Measurements from ENCODE around the gene SCG2.

The SCG2 gene

DNA sequence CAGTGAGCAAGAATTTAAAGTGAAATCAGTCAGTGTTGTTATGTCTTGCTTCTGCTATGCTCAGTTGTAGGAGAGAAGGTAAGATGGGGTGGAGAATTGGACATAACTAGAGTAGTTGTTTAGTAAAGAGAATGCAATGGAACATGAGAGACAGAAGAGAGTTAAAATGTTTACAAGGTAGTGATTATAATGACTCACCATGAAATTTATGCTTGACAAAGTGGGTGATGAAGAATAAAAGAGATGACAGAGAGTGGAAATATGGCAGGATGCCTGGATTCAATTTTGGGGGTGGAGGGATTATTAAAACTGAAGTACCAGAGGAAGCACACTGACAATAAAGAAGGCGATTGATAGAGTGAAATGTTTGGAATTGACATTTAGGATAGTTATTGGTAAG lies 10.6 kb downstream of the SCG2 start:
- Histone ChIP-seq H3K79me2 (ENCODE audit: insufficient read depth, low read length) (no peaks in the 10 kb centered on the region), H3K27ac (ENCODE audit: low read length) (no peak overlapping the region), H3K27me3 (ENCODE audit: insufficient read depth, low read length, poor library complexity) (no peaks in the 10 kb centered on the region), H2AFZ (ENCODE audit: low read depth, low read length) (no peak overlapping the region), H3K36me3 (ENCODE audit: insufficient read depth, low read length) (no peaks in the 10 kb centered on the region), H3K9me3 (ENCODE audit: insufficient read depth, low read length, severe bottlenecking) (no peaks in the 10 kb centered on the region), H4K20me1 (ENCODE audit: insufficient read depth, low read length) (no peaks in the 10 kb centered on the region), H3K9ac (ENCODE audit: low read depth, low read length) (no peak overlapping the region), H3K4me2 (ENCODE audit: insufficient read depth, low read length) (no peak overlapping the region), H3K4me3 (ENCODE audit: low read depth in 1 of 2, low read length in 2 of 2) (no peak overlapping the region), H3K4me1 (ENCODE audit: insufficient read depth, low read length) (no peaks in the 10 kb centered on the region)
- DNase-seq = no peak
- no peak for ATAC-seq (ENCODE audit: insufficient read depth, low read depth)
- TF ChIP-seq EZH2 (IDR thresholded peaks at IDR 0.05; ENCODE audit: borderline replicate concordance, low read depth, low read length, severe bottlenecking) = no peak
- TF ChIP-seq, protein P1, sequence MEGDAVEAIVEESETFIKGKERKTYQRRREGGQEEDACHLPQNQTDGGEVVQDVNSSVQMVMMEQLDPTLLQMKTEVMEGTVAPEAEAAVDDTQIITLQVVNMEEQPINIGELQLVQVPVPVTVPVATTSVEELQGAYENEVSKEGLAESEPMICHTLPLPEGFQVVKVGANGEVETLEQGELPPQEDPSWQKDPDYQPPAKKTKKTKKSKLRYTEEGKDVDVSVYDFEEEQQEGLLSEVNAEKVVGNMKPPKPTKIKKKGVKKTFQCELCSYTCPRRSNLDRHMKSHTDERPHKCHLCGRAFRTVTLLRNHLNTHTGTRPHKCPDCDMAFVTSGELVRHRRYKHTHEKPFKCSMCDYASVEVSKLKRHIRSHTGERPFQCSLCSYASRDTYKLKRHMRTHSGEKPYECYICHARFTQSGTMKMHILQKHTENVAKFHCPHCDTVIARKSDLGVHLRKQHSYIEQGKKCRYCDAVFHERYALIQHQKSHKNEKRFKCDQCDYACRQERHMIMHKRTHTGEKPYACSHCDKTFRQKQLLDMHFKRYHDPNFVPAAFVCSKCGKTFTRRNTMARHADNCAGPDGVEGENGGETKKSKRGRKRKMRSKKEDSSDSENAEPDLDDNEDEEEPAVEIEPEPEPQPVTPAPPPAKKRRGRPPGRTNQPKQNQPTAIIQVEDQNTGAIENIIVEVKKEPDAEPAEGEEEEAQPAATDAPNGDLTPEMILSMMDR (IDR thresholded peaks at IDR 0.05; ENCODE audit: borderline replicate concordance, extremely low read depth, low read length, poor library complexity, severe bottlenecking) = no peak

DNA sequence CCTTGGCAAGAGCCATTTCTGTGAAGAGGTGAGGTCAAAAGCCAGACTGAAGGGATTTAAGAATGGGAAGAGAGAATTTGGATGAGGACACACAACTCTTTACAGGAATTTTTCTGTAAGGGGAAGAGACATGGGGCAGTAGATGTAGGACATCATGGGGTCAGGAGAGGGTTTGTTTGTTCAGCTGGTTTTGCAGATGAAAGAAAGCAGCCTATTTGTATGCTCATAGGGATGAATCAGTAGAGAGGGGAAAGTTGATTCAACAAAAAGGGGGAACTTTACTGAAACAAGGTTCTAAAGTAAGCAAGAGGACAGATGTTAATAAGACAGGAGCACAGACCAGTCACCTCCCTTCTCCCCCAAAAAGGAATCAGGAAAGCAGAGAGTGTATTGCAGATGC lies 11.2 kb downstream of the SCG2 start:
- no peak for ATAC-seq (ENCODE audit: insufficient read depth, low read depth)
- Histone ChIP-seq H3K9me3 (ENCODE audit: insufficient read depth, low read length, severe bottlenecking) (no peaks in the 10 kb centered on the region), H2AFZ (ENCODE audit: low read depth, low read length) (no peak overlapping the region), H3K27ac (ENCODE audit: low read length) (no peak overlapping the region), H3K4me2 (ENCODE audit: insufficient read depth, low read length) (no peak overlapping the region), H3K27me3 (ENCODE audit: insufficient read depth, low read length, poor library complexity) (no peaks in the 10 kb centered on the region), H4K20me1 (ENCODE audit: insufficient read depth, low read length) (no peaks in the 10 kb centered on the region), H3K9ac (ENCODE audit: low read depth, low read length) (no peak overlapping the region), H3K36me3 (ENCODE audit: insufficient read depth, low read length) (no peaks in the 10 kb centered on the region), H3K79me2 (ENCODE audit: insufficient read depth, low read length) (no peaks in the 10 kb centered on the region), H3K4me1 (ENCODE audit: insufficient read depth, low read length) (no peaks in the 10 kb centered on the region), H3K4me3 (ENCODE audit: low read depth in 1 of 2, low read length in 2 of 2) (no peak overlapping the region)
- no peak for DNase-seq
- no peak for TF ChIP-seq EZH2 (IDR thresholded peaks at IDR 0.05; ENCODE audit: borderline replicate concordance, low read depth, low read length, severe bottlenecking)
- TF ChIP-seq, protein P1 (IDR thresholded peaks at IDR 0.05; ENCODE audit: borderline replicate concordance, extremely low read depth, low read length, poor library complexity, severe bottlenecking) = no peak

DNA sequence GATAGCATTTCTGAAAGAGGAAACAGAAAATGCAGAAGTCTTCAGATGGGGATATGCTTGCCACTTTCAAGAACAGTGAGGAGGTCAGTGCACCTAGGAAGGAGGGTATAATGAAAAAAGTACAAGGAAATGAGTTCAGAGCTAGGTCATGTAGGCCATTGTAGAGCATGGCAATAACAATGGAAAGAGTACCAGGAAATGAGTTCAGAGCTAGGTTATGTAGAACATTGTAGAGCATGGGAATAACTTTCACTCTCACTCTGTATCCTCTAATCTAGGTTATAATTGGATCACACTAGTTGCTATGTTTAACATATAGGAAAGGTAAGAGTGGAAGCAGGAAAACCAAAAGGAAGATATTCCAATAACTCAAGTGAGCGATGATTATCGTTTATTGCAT lies 12.3 kb downstream of the SCG2 start:
- Histone ChIP-seq H3K9me3 (ENCODE audit: insufficient read depth, low read length, severe bottlenecking) (no peaks in the 10 kb centered on the region), H3K27me3 (ENCODE audit: insufficient read depth, low read length, poor library complexity) (no peaks in the 10 kb centered on the region), H3K4me3 (ENCODE audit: low read depth in 1 of 2, low read length in 2 of 2) (no peak overlapping the region), H2AFZ (ENCODE audit: low read depth, low read length) (no peak overlapping the region), H4K20me1 (ENCODE audit: insufficient read depth, low read length) (no peaks in the 10 kb centered on the region), H3K9ac (ENCODE audit: low read depth, low read length) (no peak overlapping the region), H3K27ac (ENCODE audit: low read length) (no peak overlapping the region), H3K4me1 (ENCODE audit: insufficient read depth, low read length) (no peaks in the 10 kb centered on the region), H3K79me2 (ENCODE audit: insufficient read depth, low read length) (no peaks in the 10 kb centered on the region), H3K4me2 (ENCODE audit: insufficient read depth, low read length) (no peak overlapping the region), H3K36me3 (ENCODE audit: insufficient read depth, low read length) (no peaks in the 10 kb centered on the region)
- ATAC-seq (ENCODE audit: insufficient read depth, low read depth) (no peak), DNase-seq (no peak)
- TF ChIP-seq, protein P1 (IDR thresholded peaks at IDR 0.05; ENCODE audit: borderline replicate concordance, extremely low read depth, low read length, poor library complexity, severe bottlenecking) = no peak
- no peak for TF ChIP-seq EZH2 (IDR thresholded peaks at IDR 0.05; ENCODE audit: borderline replicate concordance, low read depth, low read length, severe bottlenecking)

DNA sequence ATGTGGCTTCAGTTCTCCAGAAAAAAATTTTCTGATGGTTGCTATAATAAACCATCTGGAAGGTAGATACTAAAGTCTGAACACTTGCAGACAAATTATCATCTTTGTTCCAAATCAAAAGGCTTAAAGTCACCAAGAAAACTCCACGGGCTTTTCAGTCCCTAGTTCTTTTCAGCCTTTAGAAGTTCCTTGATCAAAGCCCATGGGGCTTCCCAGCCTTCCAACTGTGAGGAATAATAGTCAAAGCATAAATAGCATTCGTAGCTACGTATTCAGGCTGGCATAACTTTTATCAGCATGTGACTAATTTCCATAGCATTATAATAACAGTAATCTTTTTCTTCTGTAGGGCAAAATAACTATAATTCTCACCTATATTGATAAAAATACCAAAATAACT lies 13.9 kb downstream of the SCG2 start:
- ATAC-seq (ENCODE audit: insufficient read depth, low read depth) (no peak), DNase-seq (no peak)
- Histone ChIP-seq H3K9ac (ENCODE audit: low read depth, low read length) (no peak overlapping the region), H3K4me3 (ENCODE audit: low read depth in 1 of 2, low read length in 2 of 2) (no peak overlapping the region), H3K4me2 (ENCODE audit: insufficient read depth, low read length) (no peak overlapping the region), H2AFZ (ENCODE audit: low read depth, low read length) (no peak overlapping the region), H3K27ac (ENCODE audit: low read length) (no peak overlapping the region), H3K4me1 (ENCODE audit: insufficient read depth, low read length) (no peaks in the 10 kb centered on the region), H3K9me3 (ENCODE audit: insufficient read depth, low read length, severe bottlenecking) (no peaks in the 10 kb centered on the region), H4K20me1 (ENCODE audit: insufficient read depth, low read length) (no peaks in the 10 kb centered on the region), H3K36me3 (ENCODE audit: insufficient read depth, low read length) (no peaks in the 10 kb centered on the region), H3K79me2 (ENCODE audit: insufficient read depth, low read length) (no peaks in the 10 kb centered on the region), H3K27me3 (ENCODE audit: insufficient read depth, low read length, poor library complexity) (no peaks in the 10 kb centered on the region)
- TF ChIP-seq EZH2 (IDR thresholded peaks at IDR 0.05; ENCODE audit: borderline replicate concordance, low read depth, low read length, severe bottlenecking) = no peak
- TF ChIP-seq, protein P1 (IDR thresholded peaks at IDR 0.05; ENCODE audit: borderline replicate concordance, extremely low read depth, low read length, poor library complexity, severe bottlenecking) = no peak
